Chondrocyte (in vitro differentiated cells): ENCODE results near the gene ZNF91. TPM values are rescaled to one million over a fixed set of nuclear protein-coding genes. Genes with fewer than 3 reads are reported as not detected.

Experiments
- DNase-seq: peaks from one replicate; pipeline ENCODE4 v3.0.0; 2021; ENCODE audit warnings: mixed read lengths, low spot score
- H3K27ac Mint-ChIP-seq: one replicate; pipeline ENCODE4 v1.8.0; 2021; ENCODE audit warnings: mild to moderate bottlenecking, moderate library complexity, mixed read lengths; ENCODE audit not compliant: unreplicated experiment
- H3K27me3 Mint-ChIP-seq: 2 replicates; pipeline ENCODE4 v1.8.0; 2021; ENCODE audit warnings: low read depth, mixed read lengths
- H3K36me3 Mint-ChIP-seq: 2 replicates; pipeline ENCODE4 v1.8.0; 2021; ENCODE audit warnings: low read depth, mixed read lengths
- H3K4me1 Mint-ChIP-seq: 2 replicates; pipeline ENCODE4 v1.8.0; 2021; ENCODE audit warnings: low read depth, mild to moderate bottlenecking, mixed read lengths
- H3K4me3 Mint-ChIP-seq: one replicate; pipeline ENCODE4 v1.8.0; 2021; ENCODE audit warnings: mild to moderate bottlenecking, moderate library complexity, mixed read lengths; ENCODE audit not compliant: unreplicated experiment
- H3K9me3 Mint-ChIP-seq: 2 replicates; pipeline ENCODE4 v1.8.0; 2021; ENCODE audit warnings: low read depth, mixed read lengths
- total RNA-seq: library from RNA; stranded (reverse); gene quantifications from 3 replicates; pipeline ENCODE4 v1.2.1, GENCODE V29; 2021
- TF ChIP-seq, protein P1 (sequence below): fragments of 200-600 bp; sonication (generic); IDR thresholded peaks from 2 replicates; pipeline ENCODE4 v1.5.0; 2021; ENCODE audit warnings: antibody characterized with exemption, mild to moderate bottlenecking, moderate library complexity

ZNF91 gene
- total RNA-seq, 1 donor from 2014 or later = 18.1 TPM

DNA sequence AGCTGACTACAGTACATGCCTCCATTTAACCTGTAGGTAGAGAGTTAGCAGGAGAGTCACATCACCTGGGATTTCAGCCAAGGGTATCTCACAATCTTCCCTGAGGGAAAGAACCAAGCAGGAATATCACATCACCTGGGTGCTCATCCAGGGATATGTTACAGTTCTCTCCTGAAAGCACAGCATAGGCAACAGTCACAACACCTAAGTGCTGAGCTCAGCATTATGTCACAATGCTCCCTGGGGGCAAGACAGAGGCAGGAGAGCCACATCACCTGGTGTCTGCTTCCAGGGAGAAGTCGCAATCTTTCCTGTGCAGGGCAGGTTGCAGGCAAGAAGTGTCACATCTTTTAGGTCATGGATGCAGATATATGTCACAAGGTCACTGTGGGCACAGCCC, 9.4 kb upstream of the ZNF91 start:
- TF ChIP-seq, protein P1, sequence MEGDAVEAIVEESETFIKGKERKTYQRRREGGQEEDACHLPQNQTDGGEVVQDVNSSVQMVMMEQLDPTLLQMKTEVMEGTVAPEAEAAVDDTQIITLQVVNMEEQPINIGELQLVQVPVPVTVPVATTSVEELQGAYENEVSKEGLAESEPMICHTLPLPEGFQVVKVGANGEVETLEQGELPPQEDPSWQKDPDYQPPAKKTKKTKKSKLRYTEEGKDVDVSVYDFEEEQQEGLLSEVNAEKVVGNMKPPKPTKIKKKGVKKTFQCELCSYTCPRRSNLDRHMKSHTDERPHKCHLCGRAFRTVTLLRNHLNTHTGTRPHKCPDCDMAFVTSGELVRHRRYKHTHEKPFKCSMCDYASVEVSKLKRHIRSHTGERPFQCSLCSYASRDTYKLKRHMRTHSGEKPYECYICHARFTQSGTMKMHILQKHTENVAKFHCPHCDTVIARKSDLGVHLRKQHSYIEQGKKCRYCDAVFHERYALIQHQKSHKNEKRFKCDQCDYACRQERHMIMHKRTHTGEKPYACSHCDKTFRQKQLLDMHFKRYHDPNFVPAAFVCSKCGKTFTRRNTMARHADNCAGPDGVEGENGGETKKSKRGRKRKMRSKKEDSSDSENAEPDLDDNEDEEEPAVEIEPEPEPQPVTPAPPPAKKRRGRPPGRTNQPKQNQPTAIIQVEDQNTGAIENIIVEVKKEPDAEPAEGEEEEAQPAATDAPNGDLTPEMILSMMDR = no peak
- Mint-ChIP-seq H3K4me3 (no peak overlapping the region), H3K36me3 (no peaks in the 10 kb centered on the region), H3K9me3 (peaks cover 2% of the 10 kb centered on the region), H3K27ac (no peak overlapping the region), H3K27me3 (no peaks in the 10 kb centered on the region), H3K4me1 (no peaks in the 10 kb centered on the region)
- no peak for DNase-seq

DNA sequence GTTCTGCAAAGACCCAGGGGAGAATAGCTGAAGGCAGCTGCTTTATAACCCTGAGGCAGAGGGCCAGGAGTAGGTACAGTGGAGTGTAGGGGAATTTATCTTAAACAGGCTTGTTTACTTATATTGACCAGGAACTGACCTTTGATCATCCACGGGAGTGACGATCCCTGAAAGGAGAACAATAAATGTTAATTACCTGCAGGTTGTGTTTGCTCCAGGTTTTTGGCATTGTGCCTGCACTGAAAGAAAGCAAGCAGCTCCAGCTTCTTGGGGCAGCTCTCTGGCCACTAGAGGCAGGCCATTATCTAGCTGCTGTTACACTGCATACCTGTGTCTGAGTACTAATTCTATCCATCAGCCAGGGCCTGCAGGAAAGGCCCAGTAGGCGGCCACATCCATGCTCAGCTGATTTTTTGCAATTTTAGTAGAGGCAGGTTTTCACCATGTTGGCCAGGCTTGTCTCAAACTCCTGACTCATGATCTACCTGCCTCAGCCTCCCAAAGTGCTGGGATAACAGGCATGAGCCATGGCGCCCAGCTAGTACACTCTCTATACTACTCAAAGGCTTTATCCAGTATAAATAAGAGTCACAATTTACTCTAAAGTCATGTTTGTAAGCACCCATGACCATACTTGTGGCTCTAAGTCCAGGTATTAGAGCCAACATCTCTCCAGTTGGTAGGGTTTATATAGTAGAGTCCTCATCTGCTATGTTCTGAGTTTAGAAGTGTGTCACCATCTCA, 8.5 kb upstream of the ZNF91 start:
- TF ChIP-seq, protein P1 = no peak
- DNase-seq = no peak
- no peaks in the 10 kb centered on the region for H3K36me3 Mint-ChIP-seq
- no peaks in the 10 kb centered on the region for H3K27me3 Mint-ChIP-seq
- no peak overlapping the region for H3K27ac Mint-ChIP-seq
- no peaks in the 10 kb centered on the region for H3K4me1 Mint-ChIP-seq
- H3K4me3 Mint-ChIP-seq = no peak overlapping the region
- peaks cover 2% of the 10 kb centered on the region for H3K9me3 Mint-ChIP-seq

DNA sequence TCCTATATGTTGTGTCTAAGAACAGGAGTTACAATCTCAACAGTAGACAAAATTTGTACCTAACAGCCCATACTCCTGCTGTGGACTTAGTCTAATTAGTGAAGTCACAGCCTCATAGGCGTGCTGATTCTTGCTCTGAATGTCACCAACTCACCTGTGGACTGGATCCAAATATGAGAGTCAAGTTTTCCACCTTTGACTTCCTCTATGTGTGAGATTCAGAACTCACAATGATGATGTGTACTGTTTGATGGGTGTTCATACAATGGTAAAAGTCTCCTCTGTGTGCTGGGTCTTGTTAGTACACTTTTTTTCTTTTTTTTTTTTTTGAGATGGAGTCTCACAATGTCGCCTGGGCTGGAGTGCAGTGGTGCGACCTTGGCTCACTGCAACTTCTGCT, 7.8 kb upstream of the ZNF91 start:
- Mint-ChIP-seq H3K9me3 (peaks cover 2% of the 10 kb centered on the region), H3K27me3 (no peaks in the 10 kb centered on the region), H3K4me3 (no peak overlapping the region), H3K27ac (no peak overlapping the region), H3K36me3 (no peaks in the 10 kb centered on the region), H3K4me1 (no peaks in the 10 kb centered on the region)
- DNase-seq = no peak
- TF ChIP-seq, protein P1 = no peak

DNA sequence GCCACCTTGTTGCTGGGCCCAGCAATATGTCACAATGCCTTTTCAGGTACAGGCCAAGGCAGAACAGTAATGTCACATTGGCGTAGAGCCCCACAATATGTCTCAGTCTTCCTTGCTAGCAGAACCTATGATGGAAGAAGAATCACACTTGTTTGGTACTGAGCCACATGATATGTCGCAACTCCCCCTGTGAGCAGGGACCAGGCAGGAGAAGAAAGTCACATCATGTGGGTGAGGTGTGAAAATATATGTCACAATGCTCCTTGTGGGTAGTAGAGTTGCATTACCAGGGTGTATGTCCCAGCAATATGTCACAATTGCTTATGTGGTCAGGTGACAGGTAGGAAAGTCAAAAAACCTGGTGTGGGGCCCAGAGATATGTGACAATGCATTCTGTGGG, 7.1 kb upstream of the ZNF91 start:
- Mint-ChIP-seq H3K27ac (no peak overlapping the region), H3K27me3 (no peaks in the 10 kb centered on the region), H3K4me3 (no peak overlapping the region), H3K36me3 (no peaks in the 10 kb centered on the region), H3K9me3 (peaks cover 2% of the 10 kb centered on the region), H3K4me1 (no peaks in the 10 kb centered on the region)
- no peak for DNase-seq
- TF ChIP-seq, protein P1 = no peak

DNA sequence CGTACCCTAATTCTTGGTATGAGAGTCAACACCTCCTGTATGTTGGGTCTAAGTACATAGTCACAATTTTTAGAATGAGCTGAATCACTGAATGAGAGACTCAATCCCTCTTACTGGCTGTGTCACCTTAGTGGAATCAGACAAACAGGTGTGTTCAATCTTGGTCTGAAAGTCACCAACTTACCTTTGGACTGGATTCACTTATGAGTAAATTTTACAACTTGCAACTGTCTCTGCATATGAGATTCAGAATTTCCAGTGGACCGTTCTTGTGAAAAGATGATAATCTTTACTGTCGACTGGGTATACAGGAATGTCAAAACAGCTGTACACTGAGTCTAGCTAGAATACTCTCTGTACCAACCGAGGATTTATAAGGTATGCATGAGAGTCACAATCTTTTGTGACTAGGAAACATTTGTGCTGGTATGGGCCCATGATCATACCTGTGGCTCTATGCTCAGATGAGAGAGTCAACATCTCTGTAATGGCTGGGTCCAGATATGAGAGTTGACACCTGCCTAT, 5.9 kb upstream of the ZNF91 start:
- H3K36me3 Mint-ChIP-seq = no peaks in the 10 kb centered on the region
- no peak overlapping the region for H3K27ac Mint-ChIP-seq
- H3K4me3 Mint-ChIP-seq = no peak overlapping the region
- no peaks in the 10 kb centered on the region for H3K9me3 Mint-ChIP-seq
- H3K4me1 Mint-ChIP-seq = no peaks in the 10 kb centered on the region
- no peak for DNase-seq
- TF ChIP-seq, protein P1 = no peak
- H3K27me3 Mint-ChIP-seq = no peaks in the 10 kb centered on the region
